ENCODE measurements around the gene ATP6V0A1.

The ATP6V0A1 gene

DNA sequence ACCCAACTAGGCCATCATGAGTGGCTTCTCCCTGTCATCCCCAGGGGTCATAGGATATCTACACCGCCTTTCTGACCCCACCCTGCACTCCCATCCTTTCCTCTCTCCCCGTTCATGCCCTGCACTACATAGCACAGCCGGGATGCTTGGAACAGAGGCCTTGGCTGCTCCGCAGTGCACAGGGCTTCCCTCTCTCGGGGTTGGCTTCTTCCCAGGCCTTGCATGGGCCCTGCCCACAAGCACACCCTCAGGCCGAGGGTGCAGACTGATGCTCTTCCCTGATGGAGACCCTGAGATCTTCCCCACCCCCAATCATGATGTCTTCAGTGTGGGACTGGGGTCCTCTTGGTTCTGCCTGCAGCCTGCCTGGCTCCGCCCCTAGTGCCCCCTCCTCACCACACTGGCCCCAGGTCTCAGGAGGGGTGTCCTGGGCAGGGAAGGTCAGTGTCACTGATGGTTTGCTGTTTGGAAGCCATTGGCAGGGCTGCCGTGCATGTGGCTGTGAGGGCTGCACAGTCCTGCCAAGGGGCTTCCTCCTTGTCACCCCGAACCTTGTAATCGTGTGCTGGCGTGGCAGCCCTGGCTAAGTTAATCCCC lies 63.1 kb downstream of the ATP6V0A1 start:
- no peak overlapping the region for H3K4me3 ChIP-seq (ENCODE audit: low read depth, low read length)
- TF ChIP-seq, protein P1, sequence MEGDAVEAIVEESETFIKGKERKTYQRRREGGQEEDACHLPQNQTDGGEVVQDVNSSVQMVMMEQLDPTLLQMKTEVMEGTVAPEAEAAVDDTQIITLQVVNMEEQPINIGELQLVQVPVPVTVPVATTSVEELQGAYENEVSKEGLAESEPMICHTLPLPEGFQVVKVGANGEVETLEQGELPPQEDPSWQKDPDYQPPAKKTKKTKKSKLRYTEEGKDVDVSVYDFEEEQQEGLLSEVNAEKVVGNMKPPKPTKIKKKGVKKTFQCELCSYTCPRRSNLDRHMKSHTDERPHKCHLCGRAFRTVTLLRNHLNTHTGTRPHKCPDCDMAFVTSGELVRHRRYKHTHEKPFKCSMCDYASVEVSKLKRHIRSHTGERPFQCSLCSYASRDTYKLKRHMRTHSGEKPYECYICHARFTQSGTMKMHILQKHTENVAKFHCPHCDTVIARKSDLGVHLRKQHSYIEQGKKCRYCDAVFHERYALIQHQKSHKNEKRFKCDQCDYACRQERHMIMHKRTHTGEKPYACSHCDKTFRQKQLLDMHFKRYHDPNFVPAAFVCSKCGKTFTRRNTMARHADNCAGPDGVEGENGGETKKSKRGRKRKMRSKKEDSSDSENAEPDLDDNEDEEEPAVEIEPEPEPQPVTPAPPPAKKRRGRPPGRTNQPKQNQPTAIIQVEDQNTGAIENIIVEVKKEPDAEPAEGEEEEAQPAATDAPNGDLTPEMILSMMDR (IDR thresholded peaks at IDR 0.05; ENCODE audit: borderline replicate concordance, insufficient read depth, low read depth, low read length): no peak

DNA sequence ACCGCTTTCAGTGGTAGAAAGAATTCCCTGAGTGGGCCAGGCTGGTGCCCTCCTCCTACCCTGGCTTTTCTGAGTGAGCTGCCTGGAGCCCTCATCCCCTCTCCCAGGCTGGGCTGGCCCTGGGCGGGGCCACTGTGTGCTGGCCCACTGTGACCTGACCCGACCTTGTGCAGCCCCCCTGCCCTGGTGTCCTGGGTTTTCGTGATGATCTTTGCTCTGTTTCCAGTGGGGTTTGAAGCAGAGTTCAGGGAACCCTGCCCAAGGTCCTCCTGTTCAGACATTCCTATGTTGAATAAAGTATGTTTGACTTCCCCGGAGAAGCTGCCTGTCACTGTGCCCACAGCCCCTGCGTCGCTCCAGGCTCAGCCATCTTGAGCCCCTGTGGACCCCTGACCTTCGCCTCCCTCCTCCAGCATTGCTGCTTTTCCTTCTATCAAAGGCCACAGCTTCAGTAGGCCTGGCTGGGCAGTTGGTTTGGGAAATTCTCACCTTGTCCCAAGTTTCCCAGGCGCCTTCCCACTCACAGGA lies 63.6 kb downstream of the ATP6V0A1 start:
- TF ChIP-seq, protein P1 (IDR thresholded peaks at IDR 0.05; ENCODE audit: borderline replicate concordance, insufficient read depth, low read depth, low read length): no peak
- no peak overlapping the region for H3K4me3 ChIP-seq (ENCODE audit: low read depth, low read length)

DNA sequence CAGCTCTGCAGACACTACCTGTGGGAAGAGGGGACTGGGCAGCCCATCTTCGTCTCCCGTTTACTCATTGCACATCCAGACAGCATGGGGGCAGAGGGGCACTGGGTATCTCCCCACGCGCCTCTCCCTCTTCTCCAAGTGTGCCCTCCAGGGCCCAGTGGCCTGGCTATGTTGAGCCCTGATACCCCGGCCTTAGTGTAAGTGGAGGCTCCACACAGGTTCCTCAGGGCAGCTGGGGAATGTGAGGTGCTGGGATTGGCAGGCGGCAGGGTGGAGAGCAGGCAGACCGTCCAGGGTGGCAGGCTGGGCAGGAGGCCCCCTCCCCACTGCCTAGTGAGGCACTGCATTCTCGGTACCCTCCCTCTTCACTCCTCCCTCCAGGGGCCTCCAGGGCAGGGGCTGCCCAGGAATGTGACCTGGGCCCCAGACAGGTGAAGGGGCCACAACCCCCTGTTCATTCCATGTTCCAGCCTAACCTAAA lies 64.2 kb downstream of the ATP6V0A1 start:
- H3K4me3 ChIP-seq (ENCODE audit: low read depth, low read length): no peak overlapping the region

DNA sequence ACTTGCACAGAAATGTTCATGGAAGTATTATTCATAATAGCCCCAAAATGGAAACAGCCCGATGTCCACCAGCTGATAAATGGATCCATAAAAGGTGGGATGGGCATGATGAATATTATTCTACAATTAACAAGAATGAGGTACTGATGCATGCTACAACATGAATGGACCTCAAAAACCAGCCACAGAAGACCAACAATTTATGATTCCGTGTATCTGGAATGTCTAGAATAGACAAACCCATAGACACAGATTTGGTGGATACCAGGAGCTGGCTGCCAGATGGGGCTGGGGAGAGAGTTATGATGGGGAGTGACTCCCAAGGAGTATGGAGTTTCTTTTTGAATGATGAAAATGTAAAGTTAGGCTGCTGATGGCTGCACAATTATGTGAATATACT lies 66.5 kb downstream of the ATP6V0A1 start:
- TF ChIP-seq, protein P1 (IDR thresholded peaks at IDR 0.05; ENCODE audit: borderline replicate concordance, insufficient read depth, low read depth, low read length): no peak
- H3K4me3 ChIP-seq (ENCODE audit: low read depth, low read length): no peak overlapping the region

More for the DNA sequence above, 64.2 kb downstream of the ATP6V0A1 start:
- TF ChIP-seq, protein P1 (IDR thresholded peaks at IDR 0.05; ENCODE audit: borderline replicate concordance, insufficient read depth, low read depth, low read length): no peak

DNA sequence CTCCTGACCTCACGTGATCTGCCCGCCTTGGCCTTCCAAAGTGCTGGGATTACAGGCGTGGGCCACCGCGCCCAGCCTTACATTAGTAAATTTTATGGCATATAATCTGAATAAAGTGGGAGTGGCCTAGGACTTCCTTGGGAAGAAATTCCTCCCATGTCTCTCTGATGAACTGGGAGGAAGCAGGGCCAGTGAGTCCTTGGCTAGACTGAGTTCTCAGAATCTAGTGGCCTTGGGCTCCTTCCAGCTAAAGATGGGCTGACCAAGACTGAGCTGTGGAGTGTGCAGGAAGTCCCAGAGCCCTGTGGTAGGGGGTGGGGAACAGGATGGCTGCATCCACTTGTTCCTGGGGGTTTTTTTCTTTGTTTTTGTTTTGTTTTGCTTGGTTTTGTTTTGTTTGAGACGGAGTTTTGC lies 67.4 kb downstream of the ATP6V0A1 start:
- TF ChIP-seq, protein P1 (IDR thresholded peaks at IDR 0.05; ENCODE audit: borderline replicate concordance, insufficient read depth, low read depth, low read length): no peak
- H3K4me3 ChIP-seq (ENCODE audit: low read depth, low read length): no peak overlapping the region

DNA sequence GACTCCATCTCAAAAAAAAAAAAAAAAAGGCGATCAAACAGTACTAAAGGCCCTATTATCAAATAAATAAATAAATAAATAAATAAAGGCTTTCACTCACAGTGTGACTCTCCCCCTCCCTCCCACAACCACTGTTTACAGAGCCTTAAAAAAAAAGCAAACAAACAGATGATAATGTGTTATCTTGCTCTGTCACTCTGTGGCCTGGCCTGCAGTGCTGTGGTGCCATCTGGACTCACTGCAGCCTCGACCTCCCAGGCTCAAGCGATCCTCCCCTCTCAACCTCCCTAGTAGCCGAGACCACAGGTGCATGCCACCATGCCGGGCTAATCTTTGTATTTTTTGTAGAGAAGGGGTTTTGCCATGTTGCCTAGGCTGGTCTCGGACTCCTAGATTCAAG lies 69.3 kb downstream of the ATP6V0A1 start:
- no peak overlapping the region for H3K4me3 ChIP-seq (ENCODE audit: low read depth, low read length)
- TF ChIP-seq, protein P1 (IDR thresholded peaks at IDR 0.05; ENCODE audit: borderline replicate concordance, insufficient read depth, low read depth, low read length): no peak

DNA sequence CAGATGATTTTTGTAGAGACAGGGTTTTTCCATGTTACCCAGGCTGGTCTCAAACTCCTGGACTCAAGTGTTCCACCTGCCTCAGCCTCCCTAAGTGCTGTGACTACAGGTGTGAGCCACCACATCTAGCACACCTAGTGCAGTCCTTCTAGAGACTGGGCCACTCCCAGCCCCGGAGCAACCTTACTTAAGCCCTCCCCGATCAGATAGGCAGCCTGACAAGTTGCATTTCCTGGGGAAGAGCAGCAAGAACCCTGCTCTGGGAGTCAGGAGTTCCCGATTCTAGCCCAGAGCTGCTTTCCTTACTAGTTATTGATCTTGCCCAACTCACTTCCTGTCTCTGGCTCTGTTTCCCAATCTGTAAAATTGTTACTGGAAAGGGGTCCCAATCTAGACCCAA lies 70.4 kb downstream of the ATP6V0A1 start:
- H3K4me3 ChIP-seq (ENCODE audit: low read depth, low read length): no peak overlapping the region
- TF ChIP-seq, protein P1 (IDR thresholded peaks at IDR 0.05; ENCODE audit: borderline replicate concordance, insufficient read depth, low read depth, low read length): no peak
